Spinal cord (tissue), 10 donors: Measurements from ENCODE around the gene FGF11. TPM values are rescaled to one million over a fixed set of nuclear protein-coding genes. Genes with fewer than 3 reads are reported as not detected.

Experiments
- DNase-seq, 6 donors: peaks; one replicate each; pipeline versions ENCODE4 v3.0.0 to v3.0.0-alpha.2; 2013 to 2015; ENCODE audit warnings: low spot score in 6 of 6, low read depth in 4 of 6
- H3K27ac ChIP-seq: one replicate; pipeline ENCODE4 v1.5.1; 2013; ENCODE audit warnings: low read depth, low read length, control low read depth
- H3K27me3 ChIP-seq: one replicate; pipeline ENCODE4 v1.6.1; 2013; ENCODE audit warnings: low read length; ENCODE audit not compliant: control insufficient read depth, insufficient read depth
- H3K36me3 ChIP-seq: one replicate; pipeline ENCODE4 v1.6.1; 2013; ENCODE audit warnings: low read length; ENCODE audit not compliant: control insufficient read depth, insufficient read depth
- H3K4me1 ChIP-seq: one replicate; pipeline ENCODE4 v1.6.1; 2013; ENCODE audit warnings: low read length; ENCODE audit not compliant: control insufficient read depth, insufficient read depth
- H3K4me3 ChIP-seq: one replicate; pipeline ENCODE4 v1.5.1; 2013; ENCODE audit warnings: low read depth, low read length, control low read depth
- H3K9me3 ChIP-seq: one replicate; pipeline ENCODE4 v1.6.1; 2013; ENCODE audit warnings: low read length; ENCODE audit not compliant: control insufficient read depth, insufficient read depth
- WGBS: methylation state at CpG from one replicate; pipeline ENCODE4 v1.1.5; 2013; ENCODE audit warnings: missing lambda C conversion rate; ENCODE audit not compliant: insufficient coverage; 5-methylcytosine and 5-hydroxymethylcytosine counted together
- polyA plus RNA-seq, 2 donors: library from polyadenylated mRNA; unstranded; fragments of 120-200 nt; gene quantifications; one replicate each; pipeline ENCODE4 v1.2.1, GENCODE V29; 2013; ENCODE audit not compliant: insufficient read length in 2 of 2
- total RNA-seq, 2 donors: library from RNA; depleted of rRNA in 1 of 2; stranded (reverse); fragments of 120-200 nt in 1 of 2; fragments of >200 nt in 1 of 2; gene quantifications; one replicate each; pipeline versions ENCODE4 v1.2.3 to v1.2.4, GENCODE V29; 2013 to 2014
- donor health status: healthy.

The FGF11 gene
- total and polyA plus RNA-seq, 4 donors = 11.2 to 42.2 (median 29.2) TPM

- Histone ChIP-seq H3K27ac (no peak overlapping the region), H3K36me3 (peaks cover 3% of the 10 kb centered on the region), H3K4me1 (no peaks in the 10 kb centered on the region), H3K4me3 (no peak overlapping the region), H3K27me3 (no peaks in the 10 kb centered on the region), H3K9me3 (no peaks in the 10 kb centered on the region)
- DNase-seq = no peak
- WGBS = 92% methylated on average over 29 of the region's 29 CpGs
These were observed 12.3 kb upstream of the FGF11 start for GRCh38 chr17:7426896-7427489.

- 88% methylated on average over 7 of the region's 7 CpGs for WGBS
- no peaks in the 10 kb centered on the region for H3K4me1 ChIP-seq
- no peak overlapping the region for H3K4me3 ChIP-seq
- no peaks in the 10 kb centered on the region for H3K27me3 ChIP-seq
- H3K9me3 ChIP-seq = no peaks in the 10 kb centered on the region
- H3K36me3 ChIP-seq = peaks cover 1% of the 10 kb centered on the region
- no peak overlapping the region for H3K27ac ChIP-seq
- DNase-seq = no peak
These were observed 11.8 kb upstream of the FGF11 start for GRCh38 chr17:7427549-7427948.

GRCh38 chr17:7428557-7428956 lies 10.8 kb upstream of the FGF11 start, which contains the start of gene SPEM3:
TSS of gene SPEM3 (plus strand) at chr17:7428857. CDS start at chr17:7428903, 46 bp downstream.
- no peak for DNase-seq
- Histone ChIP-seq H3K27me3 (no peaks in the 10 kb centered on the region), H3K9me3 (no peaks in the 10 kb centered on the region), H3K36me3 (no peaks in the 10 kb centered on the region), H3K4me3 (no peak within 1 kb of the TSS), H3K27ac (no peak within 1 kb of the TSS), H3K4me1 (no peaks in the 10 kb centered on the region)
- 81% methylated on average over 4 of the region's 5 CpGs for WGBS

GRCh38 chr17:7429722-7430121 lies 9.6 kb upstream of the FGF11 start:
- Histone ChIP-seq H3K27me3 (peaks cover 2% of the 10 kb centered on the region), H3K27ac (no peak overlapping the region), H3K36me3 (no peaks in the 10 kb centered on the region), H3K4me1 (no peaks in the 10 kb centered on the region), H3K9me3 (no peaks in the 10 kb centered on the region), H3K4me3 (no peak overlapping the region)
- no peak for DNase-seq
- 94% methylated on average over 10 of the region's 10 CpGs for WGBS

GRCh38 chr17:7431231-7431630 lies 8.1 kb upstream of the FGF11 start:
- WGBS = 91% methylated on average over 1 of the region's 1 CpG
- Histone ChIP-seq H3K27ac (no peak overlapping the region), H3K4me3 (no peak overlapping the region), H3K4me1 (peaks cover 15% of the 10 kb centered on the region), H3K36me3 (no peaks in the 10 kb centered on the region), H3K9me3 (no peaks in the 10 kb centered on the region), H3K27me3 (peaks cover 15% of the 10 kb centered on the region)
- DNase-seq = no peak

- H3K36me3 ChIP-seq = no peaks in the 10 kb centered on the region
- peaks cover 25% of the 10 kb centered on the region for H3K4me1 ChIP-seq
- H3K4me3 ChIP-seq = no peak overlapping the region
- H3K27me3 ChIP-seq = peaks cover 18% of the 10 kb centered on the region
- no peak overlapping the region for H3K27ac ChIP-seq
- WGBS = 95% methylated on average over 11 of the region's 11 CpGs
- H3K9me3 ChIP-seq = no peaks in the 10 kb centered on the region
- no peak for DNase-seq
These were observed 7.0 kb upstream of the FGF11 start for GRCh38 chr17:7432296-7432695.

- peak overlapping the region; percentile 47 for H3K4me3 ChIP-seq
- 4% methylated on average over 49 of the region's 49 CpGs for WGBS
- H3K4me1 ChIP-seq = peaks cover 55% of the 10 kb centered on the region
- H3K27me3 ChIP-seq = peaks cover 34% of the 10 kb centered on the region
- no peak for DNase-seq
- peak overlapping the region; percentile 33 for H3K27ac ChIP-seq
- H3K36me3 ChIP-seq = no peaks in the 10 kb centered on the region
- no peaks in the 10 kb centered on the region for H3K9me3 ChIP-seq
These were observed 3.4 kb upstream of the FGF11 start for GRCh38 chr17:7435676-7436555.

- peak overlapping the region; percentile 52 for H3K27ac ChIP-seq
- H3K27me3 ChIP-seq = peaks cover 34% of the 10 kb centered on the region
- WGBS = 1% methylated on average over 92 of the region's 92 CpGs
- no peaks in the 10 kb centered on the region for H3K9me3 ChIP-seq
- DNase-seq = peak in 2 of 6 donors; percentile 83 to 90
- peak overlapping the region; percentile 55 for H3K4me3 ChIP-seq
- H3K4me1 ChIP-seq = peaks cover 64% of the 10 kb centered on the region
- H3K36me3 ChIP-seq = no peaks in the 10 kb centered on the region
These were observed 2.5 kb upstream of the FGF11 start for GRCh38 chr17:7436556-7437368.

GRCh38 chr17:7437369-7437863 lies 1.9 kb upstream of the FGF11 start:
- 8% methylated on average over 26 of the region's 31 CpGs for whole genome bisulfite sequencing
- peaks cover 34% of the 10 kb centered on the region for H3K27me3 ChIP-seq
- H3K36me3 ChIP-seq = peaks cover under 1% of the 10 kb centered on the region
- H3K4me1 ChIP-seq = peaks cover 65% of the 10 kb centered on the region
- DNase-seq = no peak
- H3K4me3 ChIP-seq = peak overlapping the region; percentile 55
- peak overlapping the region; percentile 84 for H3K27ac ChIP-seq
- no peaks in the 10 kb centered on the region for H3K9me3 ChIP-seq
